ENCODE data around the gene TPST1.

Gene TPST1

GRCh38 chr7:66283003-66283920, 78.1 kb downstream of the TPST1 start:
- Histone ChIP-seq H3K27ac (no peak overlapping the region), H3K4me3 (ENCODE audit: low read depth, low read length) (no peak overlapping the region), H3K9me3 (ENCODE audit: severe bottlenecking) (no peaks in the 10 kb centered on the region), H3K27me3 (ENCODE audit: insufficient read depth, low read depth, severe bottlenecking) (no peaks in the 10 kb centered on the region), H3K36me3 (no peaks in the 10 kb centered on the region)
- no peak for TF ChIP-seq CTCF (IDR thresholded peaks at IDR 0.05; ENCODE audit: low read depth, low read length)
- no peak for DNase-seq

DNA sequence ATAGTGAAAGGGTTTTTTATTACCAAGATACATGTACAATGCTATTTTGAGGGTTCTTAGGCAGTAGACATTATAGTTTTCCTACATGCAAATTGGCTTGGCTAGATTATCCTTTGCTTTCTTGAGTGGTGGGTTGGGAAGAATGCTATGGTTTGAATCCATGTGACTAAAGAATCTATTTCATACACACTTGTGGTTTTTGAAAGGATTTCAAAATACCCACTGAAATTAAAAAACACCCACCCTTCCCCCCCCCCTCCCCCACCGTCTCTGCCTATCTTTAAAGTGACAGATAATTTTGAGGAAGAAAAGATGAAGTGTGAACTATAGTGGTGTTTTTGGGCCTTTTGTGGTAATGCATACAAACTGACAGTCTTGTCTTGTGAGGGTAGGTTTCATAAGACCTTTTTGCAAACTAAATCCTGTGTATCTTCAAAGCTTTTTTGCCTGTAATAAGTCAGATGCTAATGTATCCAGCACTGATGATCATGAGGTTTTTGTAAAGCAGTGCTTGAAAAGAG, 90.9 kb downstream of the TPST1 start:
- no peak for DNase-seq
- no peaks in the 10 kb centered on the region for H3K9me3 ChIP-seq (ENCODE audit: severe bottlenecking)
- H3K4me3 ChIP-seq (ENCODE audit: low read depth, low read length), result no peak overlapping the region
- TF ChIP-seq CTCF (IDR thresholded peaks at IDR 0.05; ENCODE audit: low read depth, low read length), result no peak
- H3K27me3 ChIP-seq (ENCODE audit: insufficient read depth, low read depth, severe bottlenecking), result no peaks in the 10 kb centered on the region
- no peaks in the 10 kb centered on the region for H3K36me3 ChIP-seq
- no peak overlapping the region for H3K27ac ChIP-seq

DNA sequence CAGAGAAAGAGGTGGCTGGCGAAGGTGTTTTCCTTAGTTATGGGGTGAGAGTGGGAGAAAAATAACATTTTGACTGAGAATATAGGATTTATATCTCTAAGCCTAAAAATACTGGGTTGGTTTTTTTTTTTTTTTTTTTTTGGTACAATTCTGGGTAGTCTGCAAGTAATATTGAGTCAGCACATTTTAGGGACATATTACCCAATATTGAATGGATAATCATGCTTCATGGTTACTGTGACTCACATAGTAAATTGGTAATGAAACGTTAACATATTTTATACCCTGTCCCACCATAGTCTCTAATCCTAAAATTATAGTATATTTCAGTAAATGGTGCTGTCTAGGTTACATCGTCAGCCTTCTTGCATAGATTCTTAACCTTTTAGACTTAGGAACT, 91.4 kb downstream of the TPST1 start:
- H3K9me3 ChIP-seq (ENCODE audit: severe bottlenecking), result no peaks in the 10 kb centered on the region
- H3K27me3 ChIP-seq (ENCODE audit: insufficient read depth, low read depth, severe bottlenecking), result no peaks in the 10 kb centered on the region
- no peaks in the 10 kb centered on the region for H3K36me3 ChIP-seq
- TF ChIP-seq CTCF (IDR thresholded peaks at IDR 0.05; ENCODE audit: low read depth, low read length), result no peak
- DNase-seq, result no peak
- H3K4me3 ChIP-seq (ENCODE audit: low read depth, low read length), result no peak overlapping the region
- H3K27ac ChIP-seq, result no peak overlapping the region

DNA sequence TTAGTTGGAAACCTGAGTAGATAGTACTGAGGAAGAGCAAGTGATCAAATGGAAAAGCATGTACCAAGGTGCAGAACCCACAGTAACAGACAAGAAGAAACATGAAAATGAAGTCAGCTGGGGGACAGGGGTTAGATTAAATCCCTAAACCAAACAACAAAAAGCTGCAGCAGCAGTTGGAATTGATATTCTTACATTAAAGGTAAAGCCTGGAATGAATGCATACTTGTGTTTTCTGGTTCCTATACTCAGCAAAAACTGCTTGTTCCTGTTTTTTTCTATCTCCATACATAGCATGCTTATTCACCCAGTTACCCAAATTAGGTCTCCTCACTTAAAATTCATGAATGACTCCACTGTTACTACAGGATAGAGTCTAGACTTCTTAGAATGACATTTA, 92.4 kb downstream of the TPST1 start:
- H3K9me3 ChIP-seq (ENCODE audit: severe bottlenecking), result no peaks in the 10 kb centered on the region
- no peaks in the 10 kb centered on the region for H3K27me3 ChIP-seq (ENCODE audit: insufficient read depth, low read depth, severe bottlenecking)
- no peak overlapping the region for H3K27ac ChIP-seq
- no peaks in the 10 kb centered on the region for H3K36me3 ChIP-seq
- H3K4me3 ChIP-seq (ENCODE audit: low read depth, low read length), result no peak overlapping the region
- TF ChIP-seq CTCF (IDR thresholded peaks at IDR 0.05; ENCODE audit: low read depth, low read length), result no peak
- no peak for DNase-seq

GRCh38 chr7:66301249-66301648, 96.1 kb downstream of the TPST1 start:
- Histone ChIP-seq H3K4me3 (ENCODE audit: low read depth, low read length) (no peak overlapping the region), H3K27me3 (ENCODE audit: insufficient read depth, low read depth, severe bottlenecking) (no peaks in the 10 kb centered on the region), H3K36me3 (no peaks in the 10 kb centered on the region), H3K27ac (no peak overlapping the region), H3K9me3 (ENCODE audit: severe bottlenecking) (no peaks in the 10 kb centered on the region)
- no peak for DNase-seq
- TF ChIP-seq CTCF (IDR thresholded peaks at IDR 0.05; ENCODE audit: low read depth, low read length), result no peak
